Glutamatergic neuron (in vitro differentiated cells): ENCODE results near the gene TMEM150C. TPM values are rescaled to one million over a fixed set of nuclear protein-coding genes. Genes with fewer than 3 reads are reported as not detected.
A peak's percentile ranks its signal among the peaks of the same experiment; 100 is the strongest.

Experiments used
- DNase-seq: peaks from one replicate; pipeline ENCODE4 v3.0.0; 2022
- H3K27ac Mint-ChIP-seq: one replicate; pipeline ENCODE4 v1.8.0; 2020; ENCODE audit warnings: mild to moderate bottlenecking, mixed read lengths, inconsistent platforms; ENCODE audit not compliant: unreplicated experiment
- H3K27me3 Mint-ChIP-seq: one replicate; pipeline ENCODE4 v1.8.0; 2020; ENCODE audit warnings: mild to moderate bottlenecking, moderate library complexity, mixed read lengths, inconsistent platforms; ENCODE audit not compliant: unreplicated experiment
- H3K36me3 Mint-ChIP-seq: one replicate; pipeline ENCODE4 v1.8.0; 2020; ENCODE audit warnings: mild to moderate bottlenecking, mixed read lengths, inconsistent platforms; ENCODE audit not compliant: unreplicated experiment
- H3K4me1 Mint-ChIP-seq: one replicate; pipeline ENCODE4 v1.8.0; 2020; ENCODE audit warnings: mild to moderate bottlenecking, low read depth, mixed read lengths, inconsistent platforms; ENCODE audit not compliant: unreplicated experiment
- H3K4me3 Mint-ChIP-seq: one replicate; pipeline ENCODE4 v1.8.0; 2020; ENCODE audit warnings: mild to moderate bottlenecking, mixed read lengths, inconsistent platforms; ENCODE audit not compliant: unreplicated experiment
- H3K9me3 Mint-ChIP-seq: one replicate; pipeline ENCODE4 v1.8.0; 2020; ENCODE audit warnings: mild to moderate bottlenecking, moderate library complexity, mixed read lengths, inconsistent platforms; ENCODE audit not compliant: unreplicated experiment
- long read RNA-seq: library from polyadenylated mRNA; unstranded; transcript quantifications from one replicate; pipeline ENCODE4 v2.0.0, GENCODE V29; 2020; ENCODE audit not compliant: unreplicated experiment
- total RNA-seq: library from RNA; stranded (reverse); fragmentation: NEBNext Ultra II Directional; extraction: Animal tissue kit (Norgen Biotek cat#: 25700); gene quantifications from one replicate; pipeline ENCODE4 v1.2.1, GENCODE V29; 2021; ENCODE audit not compliant: unreplicated experiment
- TF ChIP-seq, protein P1 (sequence below): fragments of 200-600 bp; sonication (generic); IDR thresholded peaks from one replicate; pipeline ENCODE4 v1.5.0; 2021; ENCODE audit not compliant: partially characterized antibody, unreplicated experiment

The TMEM150C gene
- total RNA-seq, result 5.1 TPM
- long read RNA-seq, partial matches to known transcripts, result 0 of 3 reads
- long read RNA-seq, other reads (novel, unspliced or antisense), result 0 of 3 reads

GRCh38 chr4:82561786-82562563 lies at the start of gene TMEM150C:
TMEM150C (minus strand) TSS chr4:82561988; CDS start chr4:82504657, 57,331 bp downstream.
- H3K27ac Mint-ChIP-seq, result peak within 1 kb of the TSS; percentile 82
- peaks cover 11% of the 10 kb centered on the region for H3K27me3 Mint-ChIP-seq
- peaks cover 12% of the 10 kb centered on the region for H3K9me3 Mint-ChIP-seq
- H3K36me3 Mint-ChIP-seq, result peaks cover 4% of the 10 kb centered on the region
- peak; percentile 71 for DNase-seq
- TF ChIP-seq, protein P1, sequence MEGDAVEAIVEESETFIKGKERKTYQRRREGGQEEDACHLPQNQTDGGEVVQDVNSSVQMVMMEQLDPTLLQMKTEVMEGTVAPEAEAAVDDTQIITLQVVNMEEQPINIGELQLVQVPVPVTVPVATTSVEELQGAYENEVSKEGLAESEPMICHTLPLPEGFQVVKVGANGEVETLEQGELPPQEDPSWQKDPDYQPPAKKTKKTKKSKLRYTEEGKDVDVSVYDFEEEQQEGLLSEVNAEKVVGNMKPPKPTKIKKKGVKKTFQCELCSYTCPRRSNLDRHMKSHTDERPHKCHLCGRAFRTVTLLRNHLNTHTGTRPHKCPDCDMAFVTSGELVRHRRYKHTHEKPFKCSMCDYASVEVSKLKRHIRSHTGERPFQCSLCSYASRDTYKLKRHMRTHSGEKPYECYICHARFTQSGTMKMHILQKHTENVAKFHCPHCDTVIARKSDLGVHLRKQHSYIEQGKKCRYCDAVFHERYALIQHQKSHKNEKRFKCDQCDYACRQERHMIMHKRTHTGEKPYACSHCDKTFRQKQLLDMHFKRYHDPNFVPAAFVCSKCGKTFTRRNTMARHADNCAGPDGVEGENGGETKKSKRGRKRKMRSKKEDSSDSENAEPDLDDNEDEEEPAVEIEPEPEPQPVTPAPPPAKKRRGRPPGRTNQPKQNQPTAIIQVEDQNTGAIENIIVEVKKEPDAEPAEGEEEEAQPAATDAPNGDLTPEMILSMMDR, result peak; percentile 14
- peak within 1 kb of the TSS; percentile 96 for H3K4me3 Mint-ChIP-seq
- peaks cover 4% of the 10 kb centered on the region for H3K4me1 Mint-ChIP-seq

GRCh38 chr4:82611527-82611926 lies 49.7 kb upstream of the TMEM150C start:
- no peaks in the 10 kb centered on the region for H3K36me3 Mint-ChIP-seq
- no peaks in the 10 kb centered on the region for H3K9me3 Mint-ChIP-seq
- H3K4me3 Mint-ChIP-seq, result no peak overlapping the region
- no peak for DNase-seq
- peaks cover 3% of the 10 kb centered on the region for H3K27me3 Mint-ChIP-seq
- TF ChIP-seq, protein P1, result no peak
- H3K4me1 Mint-ChIP-seq, result no peaks in the 10 kb centered on the region
- no peak overlapping the region for H3K27ac Mint-ChIP-seq

DNA sequence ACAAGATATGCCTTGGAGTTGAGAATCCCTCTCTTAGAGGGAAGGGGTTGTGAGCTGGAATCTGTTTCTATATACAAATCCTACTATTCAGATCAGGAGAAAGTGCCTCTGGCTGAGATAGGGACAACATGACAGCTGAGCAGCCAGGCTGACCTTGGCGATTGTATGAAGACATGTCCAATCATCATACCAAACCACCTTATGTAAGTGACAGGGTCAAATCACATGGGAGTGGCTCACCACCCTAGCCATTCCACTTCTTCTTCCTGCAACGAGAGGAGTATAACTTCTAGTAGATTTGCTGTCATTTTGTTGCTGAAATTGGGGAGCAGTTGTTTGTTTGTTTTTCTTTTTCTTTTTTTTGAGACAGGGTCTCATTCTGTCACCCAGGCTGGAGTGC lies 48.3 kb upstream of the TMEM150C start:
- H3K9me3 Mint-ChIP-seq, result no peaks in the 10 kb centered on the region

GRCh38 chr4:82606622-82607021 lies 44.8 kb upstream of the TMEM150C start:
- Mint-ChIP-seq H3K27me3 (peaks cover 5% of the 10 kb centered on the region), H3K4me1 (no peaks in the 10 kb centered on the region), H3K9me3 (no peaks in the 10 kb centered on the region), H3K4me3 (no peak overlapping the region), H3K36me3 (no peaks in the 10 kb centered on the region), H3K27ac (no peak overlapping the region)
- no peak for DNase-seq
- TF ChIP-seq, protein P1, result no peak

More for the DNA sequence above, 48.3 kb upstream of the TMEM150C start:
- TF ChIP-seq, protein P1, result no peak
- DNase-seq, result no peak
- H3K27me3 Mint-ChIP-seq, result peaks cover 3% of the 10 kb centered on the region
- no peak overlapping the region for H3K27ac Mint-ChIP-seq
- no peak overlapping the region for H3K4me3 Mint-ChIP-seq
- no peaks in the 10 kb centered on the region for H3K36me3 Mint-ChIP-seq
- no peaks in the 10 kb centered on the region for H3K4me1 Mint-ChIP-seq

DNA sequence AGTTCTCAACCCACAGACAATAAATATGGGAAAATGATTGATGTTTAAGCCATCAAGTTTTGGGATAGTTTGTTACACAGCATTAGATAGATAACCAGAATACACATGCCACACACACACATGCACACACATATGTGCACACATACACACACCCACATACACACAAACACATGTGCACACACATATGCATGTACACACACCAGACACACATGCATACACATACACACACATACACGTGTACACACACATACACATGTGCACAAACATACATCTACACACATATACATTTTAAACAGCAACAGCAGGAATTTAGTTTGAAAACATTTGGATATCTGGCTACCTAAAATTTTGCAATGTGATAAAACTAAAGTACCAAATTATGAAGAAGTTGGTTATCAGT lies 42.7 kb upstream of the TMEM150C start:
- DNase-seq, result no peak
- no peak overlapping the region for H3K27ac Mint-ChIP-seq
- TF ChIP-seq, protein P1, result no peak
- no peaks in the 10 kb centered on the region for H3K36me3 Mint-ChIP-seq
- H3K27me3 Mint-ChIP-seq, result peaks cover 2% of the 10 kb centered on the region
- H3K4me3 Mint-ChIP-seq, result no peak overlapping the region
- H3K9me3 Mint-ChIP-seq, result peaks cover 1% of the 10 kb centered on the region
- no peaks in the 10 kb centered on the region for H3K4me1 Mint-ChIP-seq
